K562 (cell line): Measurements from ENCODE around the gene HAND2. TPM values are rescaled to one million over a fixed set of nuclear protein-coding genes. Genes with fewer than 3 reads are reported as not detected.

Experiments
- ATAC-seq: fragments of 200-7000 bp; cut with Tn5 transposase; 3 replicates; pipeline ENCODE4 v1.9.1; 2020; ENCODE audit warnings: moderate library complexity
- BruUV-seq: library from RNA; stranded (reverse); fragments of 400-500 nt; replicated peaks from 2 replicates; lab custom pipeline; 2021; lab: Mats Ljungman, UMichigan
- CTCF ChIA-PET: fragments of 300-600 bp; formaldehyde crosslinking; extraction: SDS; loops from one replicate; lab custom pipeline; 2021; ENCODE audit warnings: low intra/inter-chr PET ratio; lab: Yijun Ruan, JAX
- POLR2A ChIA-PET: fragments of 300-600, 350-650 bp; sonication (Branson Sonifier 250); formaldehyde crosslinking; extraction: SDS; loops from one replicate; lab custom pipeline; 2021; ENCODE audit warnings: antibody characterized with exemption, inconsistent platforms; lab: Yijun Ruan, JAX
- DNase-seq, 4 experiments: peaks; one replicate each; pipeline versions ENCODE4 v3.0.0 to v3.0.0-alpha.2; 2011 to 2018; ENCODE audit warnings: low spot score in 3 of 4, mixed read lengths in 3 of 4; ENCODE audit errors: extremely low read depth in 1 of 4
- FAIRE-seq: peaks from 2 replicates; lab custom pipeline; 2011; peaks lifted over from hg19 to GRCh38; lab: Jason Lieb, UNC
- H2AFZ ChIP-seq: 2 replicates; pipeline ENCODE4 v1.6.0; 2011; ENCODE audit warnings: low read depth, low read length, control low read depth, inconsistent platforms
- H3K27ac ChIP-seq: fragments of 200-600 bp; 3 replicates; pipeline ENCODE4 v1.8.0; 2011; ENCODE audit warnings: low read depth, mild to moderate bottlenecking, control low read depth, inconsistent platforms, low read length, moderate library complexity, mixed read lengths; ENCODE audit errors: extremely low read depth
- H3K27me3 ChIP-seq, 2 experiments: fragments of 300-600 bp in 1 of 2; 2 replicates in 1 of 2; 3 replicates in 1 of 2; pipeline versions ENCODE4 v1.6.0 to v1.8.0; 2011; ENCODE audit warnings: inconsistent platforms in 2 of 2, low read length in 2 of 2, mild to moderate bottlenecking in 1 of 2, mixed read lengths in 1 of 2, moderate library complexity in 1 of 2; ENCODE audit not compliant: control insufficient read depth in 2 of 2, insufficient read depth in 2 of 2
- H3K36me3 ChIP-seq: fragments of 300-600 bp; 3 replicates; pipeline ENCODE4 v1.8.0; 2011; ENCODE audit warnings: mild to moderate bottlenecking, low read length, inconsistent platforms; ENCODE audit not compliant: control insufficient read depth, insufficient read depth
- H3K4me1 ChIP-seq, 2 experiments: fragments of 200-600 bp in 1 of 2; replicated peaks in 1 of 2; 2 replicates in 1 of 2; 3 replicates in 1 of 2; pipeline versions ENCODE4 v1.5.1 to v1.8.0; 2011; ENCODE audit warnings: inconsistent platforms in 2 of 2, low read length in 2 of 2, mild to moderate bottlenecking in 1 of 2, mixed read lengths in 1 of 2, moderate library complexity in 1 of 2; ENCODE audit not compliant: control insufficient read depth in 2 of 2, insufficient read depth in 2 of 2
- H3K4me2 ChIP-seq: 2 replicates; pipeline ENCODE4 v1.6.1; 2011; ENCODE audit warnings: low read length, control low read depth, inconsistent platforms, mixed read lengths; ENCODE audit not compliant: insufficient read depth
- H3K4me3 ChIP-seq: fragments of 200-600 bp; sonication (generic), shearing (Covaris generic); 2 replicates; pipeline ENCODE4 v1.5.1; 2016; ENCODE audit warnings: control low read depth, inconsistent platforms
- H3K79me2 ChIP-seq: fragments of 200-600 bp; 3 replicates; pipeline ENCODE4 v1.8.0; 2011; ENCODE audit warnings: low read length, inconsistent platforms; ENCODE audit not compliant: control insufficient read depth, insufficient read depth
- H3K9ac ChIP-seq, 2 experiments: 2 replicates each; pipeline versions ENCODE4 v1.6.0 to v1.6.1; 2011; ENCODE audit warnings: low read depth in 2 of 2, low read length in 2 of 2, control low read depth in 1 of 2, inconsistent platforms in 1 of 2, mild to moderate bottlenecking in 1 of 2, mixed read lengths in 1 of 2; ENCODE audit not compliant: insufficient read depth in 1 of 2
- H3K9me1 ChIP-seq: one replicate; pipeline ENCODE4 v1.6.0; 2011; ENCODE audit warnings: inconsistent platforms, mild to moderate bottlenecking, low read length, moderate library complexity; ENCODE audit not compliant: control insufficient read depth, insufficient read depth
- H3K9me3 ChIP-seq: replicated peaks from 2 replicates; pipeline ENCODE4 v1.5.1; 2011; ENCODE audit warnings: low read depth, low read length, inconsistent platforms; ENCODE audit not compliant: control insufficient read depth, insufficient read depth
- H4K20me1 ChIP-seq: replicated peaks from 2 replicates; pipeline ENCODE4 v1.6.1; 2011; ENCODE audit warnings: low read length, inconsistent platforms, mixed read lengths; ENCODE audit not compliant: control insufficient read depth, insufficient read depth
- FOXM1 ChIP-seq, 2 experiments: fragments of 450-650 bp in 1 of 2; sonication (generic) in 1 of 2; formaldehyde crosslinking in 1 of 2; IDR thresholded peaks; 2 replicates each; pipeline versions ENCODE4 v1.6.1 to v1.9.0; 2017 to 2022; ENCODE audit warnings: low read depth in 2 of 2, mild to moderate bottlenecking in 2 of 2, missing genetic modification reagents in 1 of 2, moderate library complexity in 1 of 2
- HMG20A ChIP-seq: fragments of 450-650 bp; formaldehyde crosslinking; conservative IDR thresholded peaks from 2 replicates; pipeline ENCODE4 v1.4.0; 2020; ENCODE audit warnings: mild to moderate bottlenecking, mixed read lengths
- MIER1 ChIP-seq: fragments of 450-650 bp; IDR thresholded peaks from 2 replicates; pipeline ENCODE4 v1.6.1; 2016; ENCODE audit warnings: antibody characterized with exemption, mild to moderate bottlenecking, low read depth
- MTF1 ChIP-seq: fragments of 250-450 bp; sonication (Bioruptor Pico); IDR thresholded peaks from 2 replicates; pipeline ENCODE4 v1.9.0; 2021; ENCODE audit warnings: moderate library complexity, mild to moderate bottlenecking, inconsistent platforms, borderline replicate concordance
- NFIX ChIP-seq: fragments of 250-450 bp; sonication (Bioruptor Pico); IDR thresholded peaks from 2 replicates; pipeline ENCODE4 v1.4.0; 2020; ENCODE audit warnings: low read depth, mild to moderate bottlenecking, moderate library complexity
- PYGO2 ChIP-seq: fragments of 450-650 bp; IDR thresholded peaks from 2 replicates; pipeline ENCODE4 v1.6.1; 2016; ENCODE audit warnings: mild to moderate bottlenecking, missing genetic modification characterization, moderate library complexity, missing compliant biosample characterization
- SIN3A ChIP-seq, 2 experiments: fragments of 150-350 bp in 1 of 2; IDR thresholded peaks; 2 replicates each; pipeline ENCODE4 v1.6.1; 2011 to 2016; ENCODE audit warnings: borderline replicate concordance in 2 of 2, low read depth in 2 of 2, low read length in 2 of 2, mild to moderate bottlenecking in 2 of 2, moderate library complexity in 2 of 2; ENCODE audit not compliant: control insufficient read depth in 1 of 2
- SMAD3 ChIP-seq: fragments of 450-650 bp; formaldehyde crosslinking; conservative IDR thresholded peaks from 2 replicates; pipeline ENCODE4 v1.4.0; 2020; ENCODE audit warnings: mild to moderate bottlenecking
- TCF7 ChIP-seq: sonication (generic); IDR thresholded peaks from 2 replicates; pipeline ENCODE4 v1.6.1; 2016; ENCODE audit warnings: antibody characterized with exemption, borderline replicate concordance
- TCFL5 ChIP-seq: fragments of 250-450 bp; sonication (Bioruptor Pico); conservative IDR thresholded peaks from 2 replicates; pipeline ENCODE4 v1.6.1; 2021; ENCODE audit warnings: mild to moderate bottlenecking, moderate library complexity, matching md5 sums
- ZNF124 ChIP-seq: sonication (generic); formaldehyde crosslinking; IDR thresholded peaks from 2 replicates; pipeline ENCODE4 v1.8.1; 2022; ENCODE audit warnings: missing genetic modification reagents
- ZNF778 ChIP-seq: fragments of 450-650 bp; formaldehyde crosslinking; IDR thresholded peaks from 2 replicates; pipeline ENCODE4 v1.4.0; 2020; ENCODE audit warnings: mild to moderate bottlenecking, moderate library complexity
- WGBS: fragments of 100-300 bp; shearing (Covaris generic); methylation state at CpG from one replicate; pipeline ENCODE4 v1.1.6; 2016; ENCODE audit warnings: low coverage, mixed read lengths; ENCODE audit not compliant: insufficient coverage; ENCODE audit errors: missing lambda C conversion rate; 5-methylcytosine and 5-hydroxymethylcytosine counted together
- in situ Hi-C: fragments of 300-500 bp; cut with MboI; formaldehyde crosslinking; loops from 4 replicates; pipeline ENCODE4 v1.15.0; 2018; ENCODE audit warnings: inconsistent platforms, mixed read lengths
- intact Hi-C: fragments of 100-400 bp; cut with micrococcal nuclease; formaldehyde crosslinking; loops from 2 replicates; pipeline ENCODE4 v1.14.2; 2022
- polyA plus RNA-seq, 8 experiments: library from polyadenylated mRNA; depleted of rRNA in 4 of 8; stranded (reverse) in 5 of 8; unstranded in 3 of 8; fragments of >200 nt; fragmentation: Nextera tagmentation in 2 of 8; fragmentation: Illumina TruSeq in 1 of 8; extraction: Ambion mirVana in 2 of 8; extraction: Trizol in 1 of 8; gene quantifications; 2 replicates each; pipeline versions ENCODE4 v1.2.1 to v1.2.3, GENCODE V29; 2011 to 2014; ENCODE audit warnings: inconsistent platforms in 1 of 8, missing spikeins in 1 of 8
- total RNA-seq, 7 experiments: library from RNA; depleted of rRNA in 6 of 7; stranded (reverse); fragments of >200 nt in 6 of 7; fragmentation: Illumina TruSeq in 2 of 7; extraction: Trizol in 2 of 7; gene quantifications; 2 replicates each; pipeline versions ENCODE4 v1.2.1 to v1.2.3, GENCODE V29; 2011 to 2021; ENCODE audit warnings: low replicate concordance in 1 of 7
- TF ChIP-seq, protein P1 (sequence below): fragments of 150-350 bp; IDR thresholded peaks from 2 replicates; pipeline ENCODE4 v1.6.1; 2014; ENCODE audit warnings: low read depth, mild to moderate bottlenecking, low read length, borderline replicate concordance
- TF ChIP-seq, protein P2 (sequence below): fragments of 450-650 bp; IDR thresholded peaks from 2 replicates; pipeline ENCODE4 v1.6.1; 2017; ENCODE audit warnings: antibody characterized with exemption, mild to moderate bottlenecking
- TF ChIP-seq, protein P3 (sequence below): fragments of 250-450 bp; sonication (Bioruptor Pico); IDR thresholded peaks from 2 replicates; pipeline ENCODE4 v1.6.1; 2021; ENCODE audit warnings: mild to moderate bottlenecking

The HAND2 gene
- total and polyA plus RNA-seq, 9 of the 15 experiments (the other 6 are each of a cell fraction or from before 2014, with no cell fraction given), result 1.7 to 12.8 (median 4.9) TPM

DNA sequence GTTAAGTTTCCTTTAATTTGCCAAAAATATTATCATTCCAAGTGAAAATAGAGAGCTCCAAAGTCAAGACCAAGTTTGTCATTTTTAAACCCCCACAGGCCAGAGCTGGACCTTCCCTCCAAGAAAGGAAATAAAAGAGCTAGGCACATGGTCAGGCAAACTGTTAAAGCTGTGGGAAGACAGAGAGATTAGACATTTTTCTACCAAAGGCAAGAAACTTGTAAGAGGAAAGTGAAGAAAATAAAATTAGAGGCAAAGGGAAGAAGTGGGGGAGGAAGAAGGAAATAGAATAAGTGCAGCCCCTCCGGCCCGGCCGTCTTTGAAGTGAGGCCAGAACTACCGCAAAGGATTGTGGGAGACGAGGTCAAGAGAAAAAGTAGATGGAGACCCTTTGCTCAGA, 47.9 kb upstream of the HAND2 start:
- Histone ChIP-seq H3K79me2 (no peaks in the 10 kb centered on the region), H3K9me1 (no peaks in the 10 kb centered on the region), H3K4me3 (no peak overlapping the region), H2AFZ (peak overlapping the region; percentile 84), H3K27ac (no peak overlapping the region), H3K9ac (no peak overlapping the region), H3K4me1 (peaks cover 0 to 9% of the 10 kb centered on the region in 2 experiments; a peak in 1 of 5 replicates), H3K9me3 (no peaks in the 10 kb centered on the region; the same call in 1 of the 2 replicates), H3K27me3 (no peaks in the 10 kb centered on the region), H3K4me2 (no peak overlapping the region), H3K36me3 (no peaks in the 10 kb centered on the region), H4K20me1 (no peaks in the 10 kb centered on the region)
- ChIA-PET CTCF (no interaction called here), POLR2A (interaction anchor here (1.0 kb wide), 1 partner anchor 26 kb away, joined by 3 read pairs; no protein-coding TSS in a partner anchor)
- intact Hi-C loops (no loop called here), in situ Hi-C loops (no loop called here)
- ATAC-seq, result no peak
- no TSS peak for BruUV-seq
- FAIRE-seq, result no peak
- WGBS, result 63% methylated on average over 5 of the region's 5 CpGs
- DNase-seq, result no peak
- TF ChIP-seq MIER1, result no peak
- TF ChIP-seq, protein P1, sequence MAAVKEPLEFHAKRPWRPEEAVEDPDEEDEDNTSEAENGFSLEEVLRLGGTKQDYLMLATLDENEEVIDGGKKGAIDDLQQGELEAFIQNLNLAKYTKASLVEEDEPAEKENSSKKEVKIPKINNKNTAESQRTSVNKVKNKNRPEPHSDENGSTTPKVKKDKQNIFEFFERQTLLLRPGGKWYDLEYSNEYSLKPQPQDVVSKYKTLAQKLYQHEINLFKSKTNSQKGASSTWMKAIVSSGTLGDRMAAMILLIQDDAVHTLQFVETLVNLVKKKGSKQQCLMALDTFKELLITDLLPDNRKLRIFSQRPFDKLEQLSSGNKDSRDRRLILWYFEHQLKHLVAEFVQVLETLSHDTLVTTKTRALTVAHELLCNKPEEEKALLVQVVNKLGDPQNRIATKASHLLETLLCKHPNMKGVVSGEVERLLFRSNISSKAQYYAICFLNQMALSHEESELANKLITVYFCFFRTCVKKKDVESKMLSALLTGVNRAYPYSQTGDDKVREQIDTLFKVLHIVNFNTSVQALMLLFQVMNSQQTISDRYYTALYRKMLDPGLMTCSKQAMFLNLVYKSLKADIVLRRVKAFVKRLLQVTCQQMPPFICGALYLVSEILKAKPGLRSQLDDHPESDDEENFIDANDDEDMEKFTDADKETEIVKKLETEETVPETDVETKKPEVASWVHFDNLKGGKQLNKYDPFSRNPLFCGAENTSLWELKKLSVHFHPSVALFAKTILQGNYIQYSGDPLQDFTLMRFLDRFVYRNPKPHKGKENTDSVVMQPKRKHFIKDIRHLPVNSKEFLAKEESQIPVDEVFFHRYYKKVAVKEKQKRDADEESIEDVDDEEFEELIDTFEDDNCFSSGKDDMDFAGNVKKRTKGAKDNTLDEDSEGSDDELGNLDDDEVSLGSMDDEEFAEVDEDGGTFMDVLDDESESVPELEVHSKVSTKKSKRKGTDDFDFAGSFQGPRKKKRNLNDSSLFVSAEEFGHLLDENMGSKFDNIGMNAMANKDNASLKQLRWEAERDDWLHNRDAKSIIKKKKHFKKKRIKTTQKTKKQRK, result no peak
- no peak for TF ChIP-seq FOXM1 (IDR thresholded peaks at IDR 0.05; ENCODE audit: low read depth)
- no peak for TF ChIP-seq FOXM1 (CRISPR knock-in tag; IDR thresholded peaks at IDR 0.05; ENCODE audit: low read depth)
- TF ChIP-seq ZNF124 (CRISPR knock-in tag), result no peak
- TF ChIP-seq, protein P2, sequence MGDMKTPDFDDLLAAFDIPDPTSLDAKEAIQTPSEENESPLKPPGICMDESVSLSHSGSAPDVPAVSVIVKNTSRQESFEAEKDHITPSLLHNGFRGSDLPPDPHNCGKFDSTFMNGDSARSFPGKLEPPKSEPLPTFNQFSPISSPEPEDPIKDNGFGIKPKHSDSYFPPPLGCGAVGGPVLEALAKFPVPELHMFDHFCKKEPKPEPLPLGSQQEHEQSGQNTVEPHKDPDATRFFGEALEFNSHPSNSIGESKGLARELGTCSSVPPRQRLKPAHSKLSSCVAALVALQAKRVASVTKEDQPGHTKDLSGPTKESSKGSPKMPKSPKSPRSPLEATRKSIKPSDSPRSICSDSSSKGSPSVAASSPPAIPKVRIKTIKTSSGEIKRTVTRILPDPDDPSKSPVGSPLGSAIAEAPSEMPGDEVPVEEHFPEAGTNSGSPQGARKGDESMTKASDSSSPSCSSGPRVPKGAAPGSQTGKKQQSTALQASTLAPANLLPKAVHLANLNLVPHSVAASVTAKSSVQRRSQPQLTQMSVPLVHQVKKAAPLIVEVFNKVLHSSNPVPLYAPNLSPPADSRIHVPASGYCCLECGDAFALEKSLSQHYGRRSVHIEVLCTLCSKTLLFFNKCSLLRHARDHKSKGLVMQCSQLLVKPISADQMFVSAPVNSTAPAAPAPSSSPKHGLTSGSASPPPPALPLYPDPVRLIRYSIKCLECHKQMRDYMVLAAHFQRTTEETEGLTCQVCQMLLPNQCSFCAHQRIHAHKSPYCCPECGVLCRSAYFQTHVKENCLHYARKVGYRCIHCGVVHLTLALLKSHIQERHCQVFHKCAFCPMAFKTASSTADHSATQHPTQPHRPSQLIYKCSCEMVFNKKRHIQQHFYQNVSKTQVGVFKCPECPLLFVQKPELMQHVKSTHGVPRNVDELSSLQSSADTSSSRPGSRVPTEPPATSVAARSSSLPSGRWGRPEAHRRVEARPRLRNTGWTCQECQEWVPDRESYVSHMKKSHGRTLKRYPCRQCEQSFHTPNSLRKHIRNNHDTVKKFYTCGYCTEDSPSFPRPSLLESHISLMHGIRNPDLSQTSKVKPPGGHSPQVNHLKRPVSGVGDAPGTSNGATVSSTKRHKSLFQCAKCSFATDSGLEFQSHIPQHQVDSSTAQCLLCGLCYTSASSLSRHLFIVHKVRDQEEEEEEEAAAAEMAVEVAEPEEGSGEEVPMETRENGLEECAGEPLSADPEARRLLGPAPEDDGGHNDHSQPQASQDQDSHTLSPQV, result peak; percentile 57; the same call in 1 of the 2 replicates
- TF ChIP-seq NFIX, result no peak
- no peak for TF ChIP-seq ZNF778
- TF ChIP-seq TCF7, result no peak
- no peak for TF ChIP-seq SIN3A (IDR thresholded peaks at IDR 0.05; ENCODE audit: borderline replicate concordance in 2 of 2, control insufficient read depth in 1 of 2, low read depth in 2 of 2, low read length in 2 of 2)
- TF ChIP-seq SMAD3 (CRISPR knock-in tag), result no peak
- no peak for TF ChIP-seq HMG20A
- no peak for TF ChIP-seq PYGO2 (tag)
- TF ChIP-seq TCFL5 (CRISPR knock-in tag), result no peak
- TF ChIP-seq, protein P3, sequence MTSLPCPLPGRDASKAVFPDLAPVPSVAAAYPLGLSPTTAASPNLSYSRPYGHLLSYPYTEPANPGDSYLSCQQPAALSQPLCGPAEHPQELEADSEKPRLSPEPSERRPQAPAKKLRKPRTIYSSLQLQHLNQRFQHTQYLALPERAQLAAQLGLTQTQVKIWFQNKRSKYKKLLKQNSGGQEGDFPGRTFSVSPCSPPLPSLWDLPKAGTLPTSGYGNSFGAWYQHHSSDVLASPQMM, result no peak
- no peak for TF ChIP-seq MTF1 (CRISPR knock-in tag)
